ENCODE data around the gene CDO1.

- TF ChIP-seq SP1 (CRISPR knock-in tag; conservative IDR thresholded peaks at IDR 0.05): no peak
- TF ChIP-seq, protein P1, sequence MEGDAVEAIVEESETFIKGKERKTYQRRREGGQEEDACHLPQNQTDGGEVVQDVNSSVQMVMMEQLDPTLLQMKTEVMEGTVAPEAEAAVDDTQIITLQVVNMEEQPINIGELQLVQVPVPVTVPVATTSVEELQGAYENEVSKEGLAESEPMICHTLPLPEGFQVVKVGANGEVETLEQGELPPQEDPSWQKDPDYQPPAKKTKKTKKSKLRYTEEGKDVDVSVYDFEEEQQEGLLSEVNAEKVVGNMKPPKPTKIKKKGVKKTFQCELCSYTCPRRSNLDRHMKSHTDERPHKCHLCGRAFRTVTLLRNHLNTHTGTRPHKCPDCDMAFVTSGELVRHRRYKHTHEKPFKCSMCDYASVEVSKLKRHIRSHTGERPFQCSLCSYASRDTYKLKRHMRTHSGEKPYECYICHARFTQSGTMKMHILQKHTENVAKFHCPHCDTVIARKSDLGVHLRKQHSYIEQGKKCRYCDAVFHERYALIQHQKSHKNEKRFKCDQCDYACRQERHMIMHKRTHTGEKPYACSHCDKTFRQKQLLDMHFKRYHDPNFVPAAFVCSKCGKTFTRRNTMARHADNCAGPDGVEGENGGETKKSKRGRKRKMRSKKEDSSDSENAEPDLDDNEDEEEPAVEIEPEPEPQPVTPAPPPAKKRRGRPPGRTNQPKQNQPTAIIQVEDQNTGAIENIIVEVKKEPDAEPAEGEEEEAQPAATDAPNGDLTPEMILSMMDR (IDR thresholded peaks at IDR 0.05): no peak
- no peak for TF ChIP-seq ETV6 (CRISPR knock-in tag; IDR thresholded peaks at IDR 0.05)
- TF ChIP-seq FOXP1 (CRISPR knock-in tag; IDR thresholded peaks at IDR 0.05; ENCODE audit: borderline replicate concordance): no peak
- TF ChIP-seq IRF1 (CRISPR knock-in tag; IDR thresholded peaks at IDR 0.05): no peak
- no peak for TF ChIP-seq ZNF416 (CRISPR knock-in tag; IDR thresholded peaks at IDR 0.05)
- TF ChIP-seq, protein P2, sequence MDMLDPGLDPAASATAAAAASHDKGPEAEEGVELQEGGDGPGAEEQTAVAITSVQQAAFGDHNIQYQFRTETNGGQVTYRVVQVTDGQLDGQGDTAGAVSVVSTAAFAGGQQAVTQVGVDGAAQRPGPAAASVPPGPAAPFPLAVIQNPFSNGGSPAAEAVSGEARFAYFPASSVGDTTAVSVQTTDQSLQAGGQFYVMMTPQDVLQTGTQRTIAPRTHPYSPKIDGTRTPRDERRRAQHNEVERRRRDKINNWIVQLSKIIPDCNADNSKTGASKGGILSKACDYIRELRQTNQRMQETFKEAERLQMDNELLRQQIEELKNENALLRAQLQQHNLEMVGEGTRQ (CRISPR knock-in tag; IDR thresholded peaks at IDR 0.05): no peak
- no peak for TF ChIP-seq ZBTB21 (CRISPR knock-in tag; IDR thresholded peaks at IDR 0.05; ENCODE audit: borderline replicate concordance)
- TF ChIP-seq ZNF138 (CRISPR knock-in tag; conservative IDR thresholded peaks at IDR 0.05): no peak
- no peak for TF ChIP-seq CBFB (CRISPR knock-in tag; IDR thresholded peaks at IDR 0.05; ENCODE audit: low read depth)
- TF ChIP-seq TCF7 (CRISPR knock-in tag; IDR thresholded peaks at IDR 0.05; ENCODE audit: low read depth): no peak
Observed at GRCh38 chr5:115820846-115821245, 4.4 kb upstream of the CDO1 start.

Data from WTC11 (cell line).